OCI-LY7 (cell line): Measurements from ENCODE around the gene NBEAL1. TPM values are rescaled to one million over a fixed set of nuclear protein-coding genes. Genes with fewer than 3 reads are reported as not detected.

ENCODE experiments used
- BruUV-seq: library from RNA; stranded (reverse); fragments of 400-500 nt; replicated peaks from 2 replicates; lab custom pipeline; 2021; lab: Mats Ljungman, UMichigan
- CTCF ChIA-PET: fragments of 300-600 bp; sonication (Branson Sonifier 250); formaldehyde crosslinking; loops from one replicate; lab custom pipeline; 2022; ENCODE audit warnings: antibody characterized with exemption; ENCODE audit not compliant: unreplicated experiment; lab: Charles Lee
- POLR2A ChIA-PET: fragments of 300-600 bp; sonication (Branson Sonifier 250); formaldehyde crosslinking; loops from one replicate; lab custom pipeline; 2022; ENCODE audit warnings: antibody characterized with exemption; lab: Charles Lee
- DNase-seq: peaks from one replicate; pipeline ENCODE4 v3.0.0-alpha.2; 2015; ENCODE audit warnings: low spot score
- H2AFZ ChIP-seq: fragments of 200-600 bp; sonication (generic), shearing (Covaris generic); 2 replicates; pipeline ENCODE4 v1.6.1; 2014; ENCODE audit warnings: mild to moderate bottlenecking, antibody characterized with exemption, low read length, moderate library complexity
- H3K27ac ChIP-seq: fragments of 200-600 bp; sonication (generic); 2 replicates; pipeline ENCODE4 v1.5.1; 2014; ENCODE audit warnings: mixed run types, low read depth, mild to moderate bottlenecking, moderate library complexity, low read length, inconsistent platforms; ENCODE audit not compliant: poor library complexity, severe bottlenecking
- H3K36me3 ChIP-seq: fragments of 200-600 bp; sonication (generic); 2 replicates; pipeline ENCODE4 v1.6.1; 2014; ENCODE audit warnings: mild to moderate bottlenecking, antibody characterized with exemption, low read length, moderate library complexity, mixed read lengths; ENCODE audit not compliant: insufficient read depth
- H3K4me1 ChIP-seq: fragments of 200-600 bp; sonication (generic); 2 replicates; pipeline ENCODE4 v1.5.1; 2014; ENCODE audit warnings: mild to moderate bottlenecking, low read length; ENCODE audit not compliant: insufficient read depth, poor library complexity, severe bottlenecking
- H3K4me2 ChIP-seq: fragments of 200-600 bp; sonication (generic); 2 replicates; pipeline ENCODE4 v1.6.1; 2014; ENCODE audit warnings: mild to moderate bottlenecking, low read length
- H3K4me3 ChIP-seq: fragments of 200-600 bp; sonication (generic); 2 replicates; pipeline ENCODE4 v1.5.1; 2014; ENCODE audit warnings: mild to moderate bottlenecking, low read depth, low read length; ENCODE audit not compliant: poor library complexity, severe bottlenecking
- H3K79me2 ChIP-seq: fragments of 200-600 bp; sonication (generic); 2 replicates; pipeline ENCODE4 v1.6.1; 2016; ENCODE audit warnings: low read depth, mild to moderate bottlenecking, low read length, moderate library complexity, mixed read lengths; ENCODE audit not compliant: insufficient read depth
- H3K9me2 ChIP-seq: fragments of 200-600 bp; sonication (generic); 2 replicates; pipeline ENCODE4 v1.6.1; 2016; ENCODE audit warnings: mild to moderate bottlenecking, low read length, mixed read lengths; ENCODE audit not compliant: insufficient read depth
- H3K9me3 ChIP-seq: fragments of 200-600 bp; sonication (generic); 2 replicates; pipeline ENCODE4 v1.6.1; 2014; ENCODE audit warnings: mild to moderate bottlenecking, mixed run types, low read length, mixed read lengths
- H4K20me1 ChIP-seq: fragments of 200-600 bp; sonication (generic); 2 replicates; pipeline ENCODE4 v1.6.1; 2014; ENCODE audit warnings: mild to moderate bottlenecking, antibody characterized with exemption, low read length, moderate library complexity, mixed read lengths; ENCODE audit not compliant: insufficient read depth
- CTCF ChIP-seq: fragments of 200-600 bp; sonication (generic); conservative IDR thresholded peaks from 2 replicates; pipeline ENCODE4 v1.5.1; 2014; ENCODE audit warnings: mild to moderate bottlenecking, antibody characterized with exemption, low read length, moderate library complexity, mixed read lengths
- EZH2phosphoT487 ChIP-seq: fragments of 200-600 bp; sonication (generic); IDR thresholded peaks from 2 replicates; pipeline ENCODE4 v1.6.1; 2018; ENCODE audit warnings: low read depth, borderline replicate concordance, mild to moderate bottlenecking, mixed run types, antibody characterized with exemption, low read length, moderate library complexity, mixed read lengths
- intact Hi-C: fragments of 100-400 bp; cut with micrococcal nuclease; formaldehyde crosslinking; loops from one replicate; pipeline ENCODE4 v1.10.0; 2022; ENCODE audit not compliant: unreplicated experiment
- total RNA-seq, 2 experiments: library from RNA; depleted of rRNA in 1 of 2; stranded (reverse); fragments of >200 nt in 1 of 2; shearing (Covaris generic) in 1 of 2; gene quantifications; 2 replicates each; pipeline ENCODE4 v1.2.3, GENCODE V29; 2014 to 2022

The NBEAL1 gene
- total RNA-seq, 2 experiments from 2014 or later, result 5.9 to 10.4 TPM

GRCh38 chr2:203025592-203025991 lies 10.9 kb downstream of the NBEAL1 start:
- no peaks in the 10 kb centered on the region for H3K9me3 ChIP-seq
- intact Hi-C loops, result no loop called here

GRCh38 chr2:203030545-203030944 lies 15.9 kb downstream of the NBEAL1 start:
- intact Hi-C loops, result no loop called here
- no peaks in the 10 kb centered on the region for H3K9me3 ChIP-seq
- POLR2A ChIA-PET, result interaction anchor here (0.6 to 0.7 kb wide), 3 partner anchors 13 to 169 kb away, joined by 3 to 5 read pairs (median 3); no protein-coding TSS in a partner anchor
- TF ChIP-seq CTCF, result no peak
- no peak for TF ChIP-seq EZH2phosphoT487
- BruUV-seq, result no TSS peak
- H3K9me2 ChIP-seq, result no peaks in the 10 kb centered on the region
- H3K36me3 ChIP-seq, result no peaks in the 10 kb centered on the region
- H3K4me3 ChIP-seq, result no peak overlapping the region
- H4K20me1 ChIP-seq, result no peaks in the 10 kb centered on the region
- no peaks in the 10 kb centered on the region for H3K4me1 ChIP-seq
- no peak for DNase-seq
- H2AFZ ChIP-seq, result no peak overlapping the region
- no peak overlapping the region for H3K27ac ChIP-seq
- no peaks in the 10 kb centered on the region for H3K79me2 ChIP-seq
- H3K4me2 ChIP-seq, result no peak overlapping the region
- CTCF ChIA-PET, result no interaction called here

More at GRCh38 chr2:203025592-203025991, 10.9 kb downstream of the NBEAL1 start:
- no TSS peak for BruUV-seq
- H3K4me1 ChIP-seq, result peaks cover 6% of the 10 kb centered on the region
- no peak overlapping the region for H2AFZ ChIP-seq
- H3K36me3 ChIP-seq, result no peaks in the 10 kb centered on the region
- POLR2A ChIA-PET, result interaction anchor here (0.5 kb wide), 1 partner anchor 262 kb away, joined by 4 read pairs; no protein-coding TSS in a partner anchor
- no peak overlapping the region for H3K4me2 ChIP-seq
- H4K20me1 ChIP-seq, result no peaks in the 10 kb centered on the region
- H3K4me3 ChIP-seq, result no peak overlapping the region
- no peaks in the 10 kb centered on the region for H3K79me2 ChIP-seq
- CTCF ChIA-PET, result no interaction called here
- TF ChIP-seq CTCF (no peak), EZH2phosphoT487 (no peak)
- DNase-seq, result no peak
- no peaks in the 10 kb centered on the region for H3K9me2 ChIP-seq
- H3K27ac ChIP-seq, result no peak overlapping the region

GRCh38 chr2:203030991-203031390 lies 16.3 kb downstream of the NBEAL1 start:
- POLR2A ChIA-PET, result interaction anchor here (0.6 to 0.7 kb wide), 3 partner anchors 13 to 14 kb away, joined by 3 to 5 read pairs (median 3); no protein-coding TSS in a partner anchor
- BruUV-seq, result no TSS peak
- Histone ChIP-seq H3K36me3 (no peaks in the 10 kb centered on the region), H4K20me1 (no peaks in the 10 kb centered on the region), H3K9me2 (no peaks in the 10 kb centered on the region), H2AFZ (no peak overlapping the region), H3K4me3 (no peak overlapping the region), H3K9me3 (no peaks in the 10 kb centered on the region), H3K4me1 (no peaks in the 10 kb centered on the region), H3K4me2 (no peak overlapping the region), H3K27ac (no peak overlapping the region), H3K79me2 (no peaks in the 10 kb centered on the region)
- CTCF ChIA-PET, result no interaction called here
- DNase-seq, result no peak
- intact Hi-C loops, result no loop called here
- TF ChIP-seq EZH2phosphoT487 (no peak), CTCF (no peak)
